SH-SY5Y (cell line): ENCODE results near the gene ITPR1.

ENCODE experiments used
- GATA2 ChIP-seq: IDR thresholded peaks from 2 replicates; pipeline ENCODE4 v1.6.1; 2011; ENCODE audit warnings: mild to moderate bottlenecking, low read depth, low read length
- GATA3 ChIP-seq: IDR thresholded peaks from 2 replicates; pipeline ENCODE4 v1.6.1; 2011; ENCODE audit warnings: low read depth, mild to moderate bottlenecking, low read length, moderate library complexity

GRCh38 chr3:4525560-4526223 lies 32.5 kb downstream of the ITPR1 start:
- TF ChIP-seq GATA2 (no peak; the same call in 1 of the 2 replicates), GATA3 (no peak; the same call in 1 of the 2 replicates)
